Stimulated activated CD4-positive, alpha-beta T cell treated with anti-CD3 and anti-CD28 coated beads, Interleukin-12 subunit alpha, Interleukin-12 subunit beta, amount 100 ng/mL, for 24 hours (primary cell): ENCODE results near the gene PLIN3.
"Not testable (repeated sequence)": the region's sequence is repeated elsewhere in the genome, so short reads cannot be mapped to it uniquely, and the experiment has no call there.

Experiments
- DNase-seq, 2 experiments: peaks; one replicate each; pipeline ENCODE4 v3.0.0-alpha.2; 2020; ENCODE audit warnings: low read depth in 2 of 2

Gene PLIN3

GRCh38 chr19:4891066-4891465, 23.6 kb upstream of the PLIN3 start:
- no peak for DNase-seq

- DNase-seq: no peak
These were observed 21.8 kb upstream of the PLIN3 start for GRCh38 chr19:4889034-4889815.

GRCh38 chr19:4887803-4888202, 20.3 kb upstream of the PLIN3 start:
- not testable (repeated sequence) for DNase-seq

GRCh38 chr19:4884993-4885392, 17.5 kb upstream of the PLIN3 start:
- not testable (repeated sequence) for DNase-seq

GRCh38 chr19:4882874-4883273, 15.4 kb upstream of the PLIN3 start:
- not testable (repeated sequence) for DNase-seq

GRCh38 chr19:4879041-4879440, 11.6 kb upstream of the PLIN3 start:
- DNase-seq: no peak

GRCh38 chr19:4878491-4878968, 11.1 kb upstream of the PLIN3 start:
- DNase-seq: no peak

GRCh38 chr19:4877753-4878490, 10.5 kb upstream of the PLIN3 start:
- DNase-seq: no peak

GRCh38 chr19:4873930-4874329, 6.5 kb upstream of the PLIN3 start:
- DNase-seq: no peak

GRCh38 chr19:4871711-4872110, 4.2 kb upstream of the PLIN3 start:
- no peak for DNase-seq

- DNase-seq: peak in 1 of 2 experiments; percentile 13
These were observed 2.7 kb upstream of the PLIN3 start for GRCh38 chr19:4870025-4870700.

- DNase-seq: no peak
These were observed 893 bp upstream of the PLIN3 start for GRCh38 chr19:4868286-4868834.

GRCh38 chr19:4866595-4867424, 657 bp downstream of the PLIN3 start:
- DNase-seq: peak in 1 of 2 experiments; percentile 30

GRCh38 chr19:4861147-4861546, 6.3 kb downstream of the PLIN3 start:
- no peak for DNase-seq

- no peak for DNase-seq
These were observed 7.8 kb downstream of the PLIN3 start for GRCh38 chr19:4859697-4860096.

- not testable (repeated sequence) for DNase-seq
These were observed 11.0 kb downstream of the PLIN3 start for GRCh38 chr19:4856468-4856867.

- not testable (repeated sequence) for DNase-seq
These were observed 14.0 kb downstream of the PLIN3 start for GRCh38 chr19:4853506-4853905.

GRCh38 chr19:4852484-4852883, 15.0 kb downstream of the PLIN3 start:
- DNase-seq: no peak

GRCh38 chr19:4851551-4852290, 15.7 kb downstream of the PLIN3 start:
- DNase-seq: peak; percentile 50 to 65

GRCh38 chr19:4849019-4849418, 18.4 kb downstream of the PLIN3 start:
- DNase-seq: no peak
